HepG2 (cell line): Measurements from ENCODE around the gene PCDHGC5. TPM values are rescaled to one million over a fixed set of nuclear protein-coding genes. Genes with fewer than 3 reads are reported as not detected.

ENCODE experiments used
- ATAC-seq: fragments of 200-7000 bp; cut with Tn5 transposase; 3 replicates; pipeline ENCODE4 v1.9.1; 2020; ENCODE audit warnings: mild to moderate bottlenecking, moderate library complexity
- BruUV-seq: library from RNA; stranded (reverse); fragments of 400-500 nt; replicated peaks from 2 replicates; lab custom pipeline; 2021; lab: Mats Ljungman, UMichigan
- CTCF ChIA-PET: fragments of 300-600 bp; formaldehyde crosslinking; extraction: SDS; loops from one replicate; lab custom pipeline; 2021; ENCODE audit warnings: low total read pairs, inconsistent platforms, low intra/inter-chr PET ratio; lab: Yijun Ruan, JAX
- POLR2A ChIA-PET: fragments of 350-600 bp; sonication (Branson Sonifier 250); formaldehyde crosslinking; loops from one replicate; lab custom pipeline; 2020; ENCODE audit warnings: antibody characterized with exemption, inconsistent platforms; lab: Yijun Ruan, JAX
- DNase-seq: peaks from one replicate; pipeline ENCODE4 v3.0.0-alpha.2; 2015; ENCODE audit warnings: low spot score
- FAIRE-seq: peaks from 3 replicates; lab custom pipeline; 2011; peaks lifted over from hg19 to GRCh38; lab: Jason Lieb, UNC
- H2AFZ ChIP-seq: one replicate; pipeline ENCODE4 v1.6.1; 2011; ENCODE audit warnings: low read length, inconsistent platforms
- H3K27ac ChIP-seq: fragments of 300-600 bp; 3 replicates; pipeline ENCODE4 v1.8.0; 2011; ENCODE audit warnings: mixed run types, mild to moderate bottlenecking, mixed read lengths, low read length, inconsistent platforms; ENCODE audit not compliant: insufficient read depth; ENCODE audit errors: extremely low read length
- H3K27me3 ChIP-seq, 2 experiments: fragments of 200-600 bp in 1 of 2; 2 replicates in 1 of 2; 3 replicates in 1 of 2; pipeline versions ENCODE4 v1.6.0 to v1.8.0; 2011; ENCODE audit warnings: low read length in 2 of 2, mild to moderate bottlenecking in 2 of 2, moderate library complexity in 2 of 2, inconsistent platforms in 1 of 2; ENCODE audit not compliant: insufficient read depth in 2 of 2, control insufficient read depth in 1 of 2
- H3K36me3 ChIP-seq, 2 experiments: fragments of 200-600 bp in 1 of 2; replicated peaks in 1 of 2; 2 replicates in 1 of 2; 3 replicates in 1 of 2; pipeline versions ENCODE4 v1.5.1 to v1.8.0; 2011; ENCODE audit warnings: low read length in 2 of 2, inconsistent platforms in 1 of 2; ENCODE audit not compliant: insufficient read depth in 2 of 2, control insufficient read depth in 1 of 2
- H3K4me1 ChIP-seq: 2 replicates; pipeline ENCODE4 v1.5.1; 2012; ENCODE audit warnings: low read length, inconsistent platforms; ENCODE audit not compliant: insufficient read depth
- H3K4me2 ChIP-seq: 2 replicates; pipeline ENCODE4 v1.6.0; 2011; ENCODE audit warnings: low read depth, low read length, inconsistent platforms
- H3K4me3 ChIP-seq, 3 experiments: fragments of 200-600 bp in 1 of 3; sonication (generic), shearing (Covaris generic) in 1 of 3; replicated peaks in 1 of 3; 2 replicates each; pipeline ENCODE4 v1.5.1; 2011 to 2016; ENCODE audit warnings: low read length in 3 of 3, inconsistent platforms in 2 of 3, low read depth in 2 of 3, mild to moderate bottlenecking in 2 of 3, control low read depth in 1 of 3, mixed read lengths in 1 of 3; ENCODE audit not compliant: insufficient read depth in 1 of 3
- H3K79me2 ChIP-seq: one replicate; pipeline ENCODE4 v1.6.1; 2011; ENCODE audit warnings: low read length, inconsistent platforms; ENCODE audit not compliant: insufficient read depth
- H3K9ac ChIP-seq: 2 replicates; pipeline ENCODE4 v1.6.0; 2011; ENCODE audit warnings: mild to moderate bottlenecking, low read depth, low read length, inconsistent platforms; ENCODE audit not compliant: insufficient read depth
- H3K9me3 ChIP-seq: 2 replicates; pipeline ENCODE4 v1.5.1; 2012; ENCODE audit warnings: mild to moderate bottlenecking, low read length
- H4K20me1 ChIP-seq: 2 replicates; pipeline ENCODE4 v1.6.0; 2011; ENCODE audit warnings: inconsistent platforms, mild to moderate bottlenecking, low read length, moderate library complexity; ENCODE audit not compliant: insufficient read depth
- CREB3 ChIP-seq: sonication (generic); formaldehyde crosslinking; IDR thresholded peaks from 2 replicates; pipeline ENCODE4 v1.5.0; 2020; ENCODE audit warnings: missing genetic modification reagents
- FOXP1 ChIP-seq, 2 experiments: fragments of 450-650 bp in 1 of 2; IDR thresholded peaks; 2 replicates each; pipeline ENCODE4 v1.6.1; 2017 to 2018; ENCODE audit warnings: antibody characterized with exemption in 1 of 2
- NFYC ChIP-seq: IDR thresholded peaks from 2 replicates; pipeline ENCODE4 v1.6.1; 2016; ENCODE audit warnings: missing genetic modification reagents, missing compliant biosample characterization
- NRL ChIP-seq: sonication (generic); formaldehyde crosslinking; IDR thresholded peaks from 2 replicates; pipeline ENCODE4 v1.5.0; 2020; ENCODE audit warnings: missing genetic modification reagents, mild to moderate bottlenecking, moderate library complexity, borderline replicate concordance
- RERE ChIP-seq: IDR thresholded peaks from 2 replicates; pipeline ENCODE4 v1.6.1; 2016; ENCODE audit warnings: low read depth, missing genetic modification reagents, missing compliant biosample characterization
- U2AF1 ChIP-seq: fragments of 200-400 bp; formaldehyde crosslinking; optimal IDR thresholded peaks from 2 replicates; pipeline ENCODE3; 2017; ENCODE audit warnings: mild to moderate bottlenecking, low read depth, low read length
- ZFP91 ChIP-seq: sonication (generic); formaldehyde crosslinking; IDR thresholded peaks from 2 replicates; pipeline ENCODE4 v1.9.0; 2022; ENCODE audit warnings: missing genetic modification reagents, mild to moderate bottlenecking, borderline replicate concordance
- ZNF720 ChIP-seq: sonication (generic); formaldehyde crosslinking; IDR thresholded peaks from 2 replicates; pipeline ENCODE4 v1.4.0; 2020; ENCODE audit warnings: missing genetic modification reagents
- ZNF841 ChIP-seq: sonication (generic); formaldehyde crosslinking; IDR thresholded peaks from 2 replicates; pipeline ENCODE4 v1.8.1; 2023; ENCODE audit warnings: missing genetic modification reagents, borderline replicate concordance
- WGBS: methylation state at CpG from one replicate; pipeline ENCODE4 v1.1.6; 2017; ENCODE audit warnings: low lambda C conversion rate; 5-methylcytosine and 5-hydroxymethylcytosine counted together
- in situ Hi-C: cut with HindIII; loops from 2 replicates; pipeline ENCODE4 v1.10.0; 2017; ENCODE audit warnings: low pct_unique_long_range_greater_than_20kb; ENCODE audit not compliant: extremely low pct_ligation_motif_present
- intact Hi-C: fragments of 100-400 bp; cut with micrococcal nuclease; formaldehyde crosslinking; loops from one replicate; pipeline ENCODE4 v1.10.0; 2022; ENCODE audit not compliant: unreplicated experiment
- polyA plus RNA-seq, 8 experiments: library from polyadenylated mRNA; depleted of rRNA in 3 of 8; stranded (reverse) in 7 of 8; unstranded in 1 of 8; fragments of >200 nt; fragmentation: Illumina TruSeq in 4 of 8; extraction: Trizol in 4 of 8; gene quantifications; 2 replicates each; pipeline versions ENCODE4 v1.2.1 to v1.2.3, GENCODE V29; 2011 to 2016; ENCODE audit warnings: low read depth in 4 of 8, missing spikeins in 1 of 8, mixed read lengths in 1 of 8; ENCODE audit not compliant: insufficient read depth in 1 of 8
- total RNA-seq, 5 experiments: library from RNA; depleted of rRNA; stranded (reverse); fragments of >200 nt; fragmentation: Illumina TruSeq; extraction: Trizol; gene quantifications; 2 replicates each; pipeline ENCODE4 v1.2.3, GENCODE V29; 2016; ENCODE audit warnings: low read depth in 1 of 5

The PCDHGC5 gene
- total and polyA plus RNA-seq, 2 of the 13 experiments (the other 11 are each of a cell fraction or from before 2014, with no cell fraction given) = 0.03 TPM; not detected in 1

GRCh38 chr5:141475625-141476131 lies 13.2 kb upstream of the PCDHGC5 start, which contains the start of gene PCDHGC3 (continued):
- TF ChIP-seq ZFP91 (CRISPR knock-in tag) (peak; percentile 37; the same call in 1 of the 2 replicates), NFYC (CRISPR knock-in tag) (0 out of 2 replicates have a peak, but pooled peaks have one; percentile 25)

GRCh38 chr5:141476132-141476911 lies 12.6 kb upstream of the PCDHGC5 start:
- CTCF ChIA-PET = no interaction called here
- Histone ChIP-seq H2AFZ (no peak overlapping the region), H3K4me3 (peak overlapping the region in 2 of 3 experiments; percentile 26 to 51; a peak in 3 of 6 replicates), H3K36me3 (no peaks in the 10 kb centered on the region), H3K4me1 (no peaks in the 10 kb centered on the region), H3K27me3 (peaks cover 1 to 8% of the 10 kb centered on the region in 2 experiments; a peak in 2 of 5 replicates), H3K79me2 (no peaks in the 10 kb centered on the region), H3K9ac (no peak overlapping the region), H3K27ac (no peak overlapping the region), H3K9me3 (no peaks in the 10 kb centered on the region), H4K20me1 (no peaks in the 10 kb centered on the region), H3K4me2 (peak overlapping the region; percentile 64)
- POLR2A ChIA-PET = no interaction called here
- intact Hi-C loops (no loop called here), in situ Hi-C loops (no loop called here)
- DNase-seq (no peak), FAIRE-seq (no peak), ATAC-seq (peak; percentile 60)
- TF ChIP-seq RERE (CRISPR knock-in tag) (no peak), FOXP1 (IDR thresholded peaks at IDR 0.05) (no peak), FOXP1 (CRISPR knock-in tag; IDR thresholded peaks at IDR 0.05) (no peak), U2AF1 (no peak), CREB3 (no peak), ZNF841 (CRISPR knock-in tag) (no peak), NRL (CRISPR knock-in tag) (no peak), ZNF720 (CRISPR knock-in tag) (no peak)
- BruUV-seq = no TSS peak
- 72% methylated on average over 58 of the region's 58 CpGs for WGBS
